Measurements from ENCODE around the gene HES6.
A peak's percentile ranks its signal among the peaks of the same experiment; 100 is the strongest.

The HES6 gene

DNA sequence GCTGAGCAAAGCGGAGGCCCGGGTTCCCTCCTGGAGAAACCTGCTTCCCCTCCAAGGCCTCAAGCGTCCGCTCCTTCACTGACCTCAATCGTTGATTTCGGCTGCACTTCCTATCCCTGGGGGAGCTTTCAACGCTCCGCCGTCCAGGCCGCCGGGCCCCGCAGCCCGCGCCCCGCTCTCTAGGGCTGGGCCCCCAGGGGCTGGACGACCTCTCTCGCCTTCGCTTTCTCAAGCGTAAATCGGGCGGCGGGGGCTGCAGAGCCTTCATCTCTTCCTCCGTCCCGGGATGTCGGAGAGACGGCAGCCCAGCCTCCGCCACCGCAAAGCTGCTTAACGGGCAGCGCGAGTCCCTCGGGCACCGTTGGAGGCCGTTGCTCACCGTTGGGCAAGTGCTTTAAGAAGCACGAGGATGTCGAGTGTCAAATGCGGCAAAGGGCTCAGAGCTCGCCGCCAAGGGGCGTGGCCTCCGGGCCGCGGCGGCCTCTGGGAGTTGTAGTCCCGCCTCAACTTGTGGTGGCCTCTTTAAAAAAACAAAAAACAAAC is 8.5 kb downstream of the HES6 start:
- peak; percentile 92 for DNase-seq

DNA sequence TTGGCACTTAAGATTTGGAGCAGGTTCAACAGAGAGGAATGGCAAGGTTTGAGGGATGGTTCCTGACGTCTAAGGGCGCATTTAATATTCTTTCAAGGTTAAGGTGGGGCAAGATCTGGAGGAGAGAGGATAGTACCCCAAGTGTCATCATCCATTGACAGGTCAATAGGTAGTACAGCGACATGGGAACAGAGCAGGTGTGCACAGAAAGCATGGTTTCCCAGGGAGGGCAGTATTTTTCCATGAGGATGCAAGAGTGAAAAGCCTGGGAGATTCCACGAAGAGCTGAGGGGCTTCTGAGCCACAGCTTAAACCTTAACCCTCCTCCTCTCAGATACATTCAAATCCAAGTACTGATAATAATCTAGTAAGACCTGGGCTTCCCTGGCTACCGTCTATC is 9.1 kb downstream of the HES6 start:
- DNase-seq, result no peak

DNA sequence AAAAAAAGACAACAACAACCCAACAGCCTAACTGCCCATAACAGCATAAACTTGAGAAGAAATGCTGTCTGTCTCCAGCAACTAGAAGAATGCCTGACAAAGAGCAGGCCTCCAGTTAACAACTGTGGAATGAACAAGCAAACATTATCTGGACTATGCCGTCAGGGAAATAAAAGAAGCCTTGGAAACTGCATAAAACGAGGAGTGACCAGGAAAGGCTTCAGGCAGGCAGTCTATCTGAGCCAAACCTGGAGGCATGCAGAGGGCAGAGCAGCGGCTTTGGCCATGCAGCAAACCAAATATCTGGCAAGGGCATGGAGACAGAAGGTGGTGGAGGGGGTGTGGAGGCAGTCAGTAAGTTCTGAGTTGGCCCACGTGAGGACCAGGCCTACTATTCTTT is 11.1 kb downstream of the HES6 start:
- DNase-seq, result no peak

DNA sequence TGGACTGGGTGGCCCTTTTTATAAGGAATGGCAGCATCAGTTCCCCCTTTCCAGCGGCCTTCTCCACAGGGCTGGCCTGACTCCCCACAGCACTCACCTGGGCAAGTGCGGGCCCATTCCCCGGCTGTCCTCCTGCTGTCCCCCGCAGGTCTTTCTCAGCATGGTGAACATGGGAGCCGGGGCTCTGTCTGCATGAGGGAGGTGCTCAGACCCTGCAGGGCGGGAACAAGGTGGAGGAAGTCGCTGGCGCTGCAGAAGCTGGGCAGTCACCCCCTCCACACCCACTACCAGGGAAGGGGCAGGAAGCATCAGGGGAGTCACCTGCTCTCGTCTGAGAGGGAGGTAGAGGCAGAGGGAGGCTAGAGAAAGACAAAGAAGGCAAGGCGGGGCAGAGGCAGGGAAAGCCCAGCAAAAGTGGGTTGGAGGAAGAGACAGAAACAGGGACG is 12.2 kb downstream of the HES6 start:
- no peak for DNase-seq

DNA sequence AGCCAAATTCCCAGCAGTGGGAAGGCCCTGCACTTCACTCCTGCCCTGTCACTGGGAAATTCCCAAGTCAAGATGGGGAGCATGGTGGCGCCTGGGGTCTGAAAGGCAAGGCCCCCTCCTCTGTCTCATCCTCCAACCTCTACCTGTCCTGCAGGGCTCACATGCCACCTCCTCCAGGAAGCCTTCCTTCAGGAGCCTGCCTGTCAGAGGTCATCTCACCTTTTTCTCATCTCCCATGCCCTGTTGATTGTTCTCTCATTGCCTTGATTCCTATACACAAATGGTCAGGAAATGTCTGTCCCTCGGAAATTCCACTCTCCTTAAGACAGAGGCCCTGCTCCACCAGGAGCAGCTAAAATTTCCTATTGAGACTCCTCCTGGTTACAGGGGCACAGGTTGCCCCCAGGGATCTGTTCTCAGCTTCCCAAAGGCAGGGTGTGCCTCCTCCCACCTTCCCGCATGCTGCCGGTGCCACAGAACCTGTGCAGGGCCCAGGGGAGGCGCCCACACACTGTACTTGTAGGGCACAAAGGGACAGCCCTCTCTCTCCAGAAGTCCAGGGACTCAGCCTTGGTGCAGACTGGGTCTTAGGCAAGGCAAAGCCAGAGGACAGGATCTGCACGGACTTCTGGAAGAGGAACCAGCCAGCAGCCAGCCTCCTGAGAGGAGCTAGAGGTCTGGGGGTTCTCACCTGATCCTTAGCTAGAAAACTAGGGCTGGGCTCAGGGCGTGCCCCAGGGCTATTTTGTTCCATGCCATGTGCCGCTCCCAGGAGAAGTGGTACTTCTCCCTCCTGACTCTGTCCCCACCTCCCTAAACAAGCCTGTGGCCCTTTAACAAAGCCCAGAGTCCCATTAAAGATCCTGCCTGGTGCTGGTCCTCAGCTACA is 12.9 kb downstream of the HES6 start:
- DNase-seq, result peak; percentile 18

DNA sequence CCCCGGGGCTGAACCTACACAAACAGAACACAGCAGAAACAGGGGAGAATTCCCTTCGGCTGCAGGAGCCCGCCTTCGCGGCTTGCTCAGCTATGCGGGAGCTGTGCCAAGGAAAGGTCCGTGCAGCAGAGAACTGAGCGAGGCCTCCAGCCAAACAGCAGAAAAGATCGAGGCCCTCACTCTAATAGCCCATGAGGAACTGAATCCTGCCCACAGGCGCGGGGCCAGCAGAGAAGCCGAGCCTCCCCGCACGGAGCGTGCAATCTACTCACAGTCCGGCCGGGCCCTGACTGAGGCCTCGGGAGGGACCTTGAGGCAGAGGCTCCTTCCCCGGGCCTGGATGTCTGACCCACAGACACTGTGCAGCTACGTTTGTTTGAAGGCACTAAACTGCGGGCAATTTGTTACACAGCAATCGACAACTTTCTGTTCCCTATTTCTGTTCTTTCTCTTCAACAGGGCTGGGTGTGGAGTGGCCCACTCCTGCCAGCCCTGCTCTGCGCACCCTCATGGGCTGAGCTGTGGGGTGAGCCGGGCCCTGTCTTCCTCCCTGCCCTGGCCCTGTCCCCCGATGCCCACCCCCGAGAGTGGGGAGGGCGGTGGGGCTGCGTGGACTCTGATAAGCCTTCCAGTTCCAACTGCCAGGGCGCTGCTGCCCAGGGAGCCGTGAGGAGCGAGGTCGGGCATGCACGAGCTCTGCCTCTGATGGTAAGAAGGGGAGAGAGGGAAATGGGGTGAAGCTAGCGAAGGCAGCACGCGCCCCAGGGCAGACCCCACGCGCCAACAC is 13.7 kb downstream of the HES6 start:
- peak; percentile 65 for DNase-seq

DNA sequence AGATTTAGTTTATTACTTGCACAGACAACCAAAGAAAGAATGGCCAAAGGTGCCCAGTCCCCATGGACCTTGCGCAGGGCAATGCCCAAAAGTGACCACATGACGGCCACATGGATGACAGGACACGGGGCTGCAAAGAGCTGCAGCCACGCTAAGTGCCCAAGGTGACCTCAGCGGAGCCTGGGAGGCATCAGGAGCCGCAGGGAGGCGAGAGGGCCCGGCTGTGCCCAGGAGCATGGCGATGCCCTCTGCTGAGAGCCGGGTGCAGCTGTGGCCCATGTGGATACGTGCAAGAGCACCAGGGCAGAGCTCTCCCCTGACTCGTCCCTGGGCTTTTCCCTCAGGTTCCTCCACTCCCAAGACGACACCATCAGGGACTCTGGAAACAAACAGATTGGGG is 14.7 kb downstream of the HES6 start:
- DNase-seq, result no peak

DNA sequence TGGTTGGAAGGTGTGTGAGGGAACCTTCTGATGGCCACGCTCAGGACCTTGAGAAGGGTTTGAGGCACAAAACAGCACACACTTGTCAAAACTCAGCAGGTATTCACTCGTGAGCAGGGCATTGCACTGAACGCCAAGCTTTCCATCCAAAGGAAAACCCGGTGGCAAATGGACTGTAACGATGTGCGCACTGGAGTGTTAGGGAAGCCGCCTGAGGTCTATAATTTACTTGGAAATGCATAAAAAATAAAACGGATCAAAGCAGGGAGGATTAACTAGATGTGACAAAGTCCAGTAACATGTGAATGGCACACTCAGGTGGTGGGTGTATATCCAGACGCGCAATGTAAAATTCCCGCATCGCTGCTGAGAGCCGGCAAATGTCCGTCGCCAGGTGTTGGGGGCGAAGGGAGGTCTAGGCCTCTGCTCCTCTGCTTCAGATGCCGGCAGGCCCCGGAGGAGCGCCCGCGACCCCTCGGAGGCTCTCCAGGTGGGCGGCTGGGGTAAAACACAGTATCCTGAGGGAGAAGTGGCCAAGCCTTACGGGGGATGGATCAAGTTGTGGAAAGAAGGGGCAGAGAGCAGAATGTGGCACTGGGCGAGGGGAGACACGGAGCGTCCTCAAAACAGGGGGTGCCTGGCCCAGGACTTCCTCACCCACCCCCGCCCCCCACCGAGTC is 15.3 kb downstream of the HES6 start:
- DNase-seq, result no peak

DNA sequence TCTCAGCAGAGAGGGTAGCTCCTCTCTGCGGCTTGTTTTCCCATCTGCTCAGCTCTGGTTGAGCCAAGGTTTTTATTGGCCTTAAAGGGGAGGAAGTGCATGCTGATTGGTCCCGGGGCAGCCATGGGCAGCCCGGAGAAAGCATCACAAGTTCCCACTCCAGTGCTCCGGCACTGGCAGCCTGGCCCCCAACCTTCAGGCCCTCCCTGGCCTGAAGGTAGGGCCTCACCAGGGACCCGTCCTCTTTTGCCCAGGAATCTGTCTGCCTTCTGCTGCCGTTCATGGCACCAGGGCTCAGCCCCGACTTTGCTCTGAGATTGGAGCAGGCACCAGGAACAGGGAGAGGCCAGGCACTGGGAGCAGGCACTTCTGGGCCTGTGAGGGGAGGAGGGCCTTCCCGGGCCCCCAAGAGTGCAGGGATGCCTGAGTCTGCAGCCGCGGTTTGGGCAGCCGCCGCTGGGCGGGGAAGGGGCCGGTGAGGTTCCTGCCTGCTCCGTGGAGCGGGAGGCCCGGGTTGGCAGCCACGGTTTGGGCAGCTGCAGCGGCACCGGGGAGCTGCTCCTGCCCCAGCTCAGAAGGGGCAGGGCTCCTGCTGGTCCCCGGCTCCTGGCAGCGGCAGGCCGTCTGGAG is 18.8 kb downstream of the HES6 start:
- DNase-seq, result no peak

DNA sequence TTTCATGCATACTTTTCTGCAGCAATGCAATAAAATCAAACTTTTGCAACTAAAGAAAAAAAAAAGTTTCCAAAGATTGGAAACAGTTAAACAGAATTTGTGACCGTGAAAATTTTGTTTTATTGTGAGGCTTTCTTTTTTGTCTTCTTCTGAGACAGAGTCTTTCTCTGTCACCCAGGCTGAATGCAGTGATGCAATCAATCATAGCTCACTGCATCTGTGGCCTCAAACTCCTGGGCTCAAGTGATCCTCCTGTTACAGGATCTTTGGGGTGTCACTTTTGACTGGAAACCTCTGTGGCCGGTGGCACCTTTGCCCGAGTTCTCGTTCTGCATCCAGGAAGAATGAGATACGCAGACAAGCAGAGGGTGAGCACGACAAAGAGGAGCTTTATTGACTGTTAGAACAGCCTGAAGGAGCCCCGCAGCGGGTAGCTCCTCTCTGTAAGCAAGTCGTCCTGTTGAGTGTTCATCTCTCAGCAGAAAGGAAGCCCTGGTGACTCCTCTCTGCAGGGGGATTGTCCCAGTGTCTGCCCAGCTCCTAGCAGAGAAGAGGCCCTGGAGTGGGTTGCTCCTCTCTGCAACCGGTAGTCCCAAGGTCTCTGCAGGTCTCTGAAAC is 19.5 kb downstream of the HES6 start:
- no peak for DNase-seq

DNA sequence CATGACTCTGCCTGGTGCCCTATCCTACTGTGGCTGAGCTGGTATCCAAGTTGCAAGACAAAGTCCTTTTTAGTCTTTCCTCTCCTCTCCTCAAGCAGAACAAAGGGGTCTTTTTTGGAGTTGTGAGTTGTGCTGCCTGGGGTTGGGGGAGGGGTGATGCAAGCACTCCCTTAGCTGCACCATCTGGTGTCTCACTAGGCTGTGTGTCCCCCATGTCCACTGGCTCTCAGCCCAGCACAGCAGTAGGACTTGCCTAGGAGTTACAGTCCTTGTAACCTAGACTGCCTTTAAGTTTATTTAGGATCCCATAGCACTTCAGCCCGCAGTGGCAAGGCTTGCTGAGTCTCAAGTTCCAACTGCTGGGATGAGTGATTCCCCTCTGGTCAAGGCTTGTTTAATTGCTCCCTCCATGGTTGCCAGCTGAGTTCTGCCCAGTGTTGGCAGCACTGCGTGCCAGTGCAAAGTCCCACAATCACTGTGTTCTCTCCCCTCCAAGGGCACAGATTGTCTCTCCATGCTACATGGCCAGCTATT is 23.1 kb downstream of the HES6 start:
- DNase-seq, result no peak

DNA sequence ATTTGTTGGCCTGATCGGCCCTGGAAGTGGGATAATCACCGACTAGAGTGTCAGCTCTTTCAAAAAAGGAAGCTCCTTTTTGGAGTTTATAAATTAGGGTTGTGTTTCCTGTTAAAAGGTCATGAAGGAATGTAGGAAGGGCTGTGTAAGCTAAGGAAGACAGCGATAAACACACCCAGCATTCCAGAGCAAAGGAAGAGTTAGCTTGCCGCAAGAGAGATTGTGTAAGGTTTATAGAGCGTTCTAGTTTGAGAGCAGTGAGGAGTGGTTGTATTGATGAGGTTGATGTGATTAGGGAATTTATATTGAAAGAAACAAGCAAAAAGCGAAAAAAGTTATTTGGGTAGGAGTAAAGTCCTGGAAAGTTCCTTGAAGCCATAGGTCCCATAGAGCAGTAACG is 32.8 kb downstream of the HES6 start:
- no peak for DNase-seq

DNA sequence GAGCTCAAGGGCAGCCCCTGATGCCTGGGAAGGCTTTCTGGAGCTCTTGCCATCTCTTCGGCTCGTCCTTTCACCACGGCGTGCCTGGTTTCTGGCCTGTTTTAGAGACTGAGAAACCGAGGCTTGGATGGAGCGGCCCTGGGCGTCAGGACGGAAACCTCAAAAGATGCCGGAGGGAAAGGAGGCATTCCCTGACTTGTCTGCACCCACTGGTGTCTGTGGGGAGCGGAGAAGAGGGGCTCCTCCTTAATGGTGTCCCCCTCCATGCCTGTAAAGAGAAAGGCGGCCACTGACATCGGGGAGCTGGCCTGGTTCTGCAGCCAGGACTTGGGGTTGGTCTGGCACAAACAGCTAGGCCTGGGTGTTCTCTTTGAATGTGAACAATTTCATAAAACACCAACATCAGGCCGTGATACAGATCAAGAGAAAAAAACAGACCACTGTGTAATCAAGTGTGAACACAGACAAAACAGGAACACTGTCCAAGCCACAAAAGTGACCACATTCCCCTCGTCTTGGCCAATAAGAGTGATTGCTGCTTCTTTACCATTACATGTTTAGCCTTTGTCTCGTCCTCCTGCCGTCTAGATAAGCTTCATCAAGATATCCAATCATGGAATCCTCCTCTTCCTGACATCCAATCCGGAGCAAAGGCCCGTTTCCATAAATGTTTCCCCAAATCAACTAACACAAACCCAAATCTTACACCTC is 35.7 kb downstream of the HES6 start:
- peak; percentile 92 for DNase-seq

DNA sequence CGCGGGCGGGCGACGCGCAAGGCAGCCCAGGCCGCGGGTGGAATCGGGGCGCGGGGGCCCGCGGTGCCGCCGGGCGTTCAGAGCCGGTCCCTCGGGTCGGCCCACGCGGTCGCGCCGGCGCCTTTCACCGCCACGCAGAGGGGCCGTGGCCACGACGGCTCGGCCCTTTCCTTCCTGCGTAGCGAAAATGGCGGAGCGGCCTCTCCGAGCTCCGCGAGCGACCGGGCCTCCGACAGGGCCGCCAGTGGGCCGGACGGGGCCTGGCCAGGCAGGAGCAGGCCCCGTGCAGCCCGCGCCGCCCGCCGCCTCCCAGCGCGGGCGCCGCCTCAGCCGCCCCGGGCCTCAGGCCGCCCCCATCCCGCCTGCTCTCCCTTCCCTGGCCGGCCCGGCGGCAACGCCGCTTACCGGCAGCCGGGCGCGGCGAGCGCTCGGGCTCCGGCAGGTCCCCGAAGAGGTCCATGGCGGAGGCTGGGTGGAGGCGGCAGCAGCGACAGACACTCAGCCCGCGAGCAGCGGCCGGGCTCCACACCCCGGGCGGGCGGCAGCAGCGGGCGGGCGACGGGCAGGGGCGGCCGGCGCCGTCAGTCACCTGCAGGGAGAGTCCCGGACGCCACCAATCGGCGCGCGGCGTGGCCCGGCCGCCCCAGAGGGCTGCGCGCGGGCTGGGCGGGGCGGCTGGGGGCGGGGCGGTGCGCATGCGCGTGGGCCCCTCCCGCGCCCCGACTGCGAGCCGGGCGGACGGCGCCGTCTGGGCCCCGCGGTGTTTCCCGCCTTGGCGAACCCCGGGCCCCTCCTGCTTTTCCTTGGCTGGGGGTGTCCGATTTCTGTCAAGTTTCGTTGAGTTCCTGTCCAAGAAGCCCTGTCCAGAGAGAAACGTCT is 36.5 kb downstream of the HES6 start, which contains the start of gene ILKAP:
TSS of gene ILKAP (minus strand) at position 602 of the 879 bp plus-strand sequence. CDS start at position 460, 142 bp downstream.
- DNase-seq, result peak; percentile 93

DNA sequence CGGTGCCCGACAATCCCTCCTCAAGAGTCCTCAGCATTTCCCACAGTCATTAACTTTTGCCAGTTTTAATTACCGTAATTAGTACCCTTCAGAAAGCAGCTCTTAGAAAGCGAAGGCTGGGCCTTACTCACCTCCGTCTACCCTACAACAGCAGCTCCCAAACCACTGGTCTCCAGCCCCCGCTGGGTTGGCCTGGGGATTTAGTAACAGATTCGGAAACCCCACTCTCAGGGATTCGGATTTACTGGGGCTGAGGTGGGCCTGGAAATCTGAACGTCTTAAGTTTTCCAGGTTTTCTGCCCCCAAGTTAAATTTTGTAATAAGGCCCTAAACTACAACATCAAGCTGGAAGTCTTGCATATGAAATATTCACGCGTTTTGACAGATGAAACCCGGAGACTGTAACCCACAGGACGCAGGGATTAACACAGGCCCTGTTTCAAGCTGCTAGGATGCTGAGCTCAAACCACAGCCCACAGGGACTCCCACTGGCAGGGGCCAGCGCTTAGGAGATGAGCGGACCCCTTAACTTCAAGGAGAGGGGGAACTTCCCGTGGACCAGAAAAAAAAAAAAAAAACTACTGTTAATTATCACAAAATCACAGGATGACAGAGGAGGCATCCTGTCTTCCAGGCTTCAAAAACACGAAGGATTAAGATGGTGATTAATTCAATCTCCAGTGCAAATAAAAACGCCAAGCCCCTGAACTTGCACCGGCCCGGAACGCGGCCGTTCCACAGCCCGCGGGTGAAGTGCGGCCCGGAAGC is 37.3 kb downstream of the HES6 start:
- peak; percentile 35 for DNase-seq

DNA sequence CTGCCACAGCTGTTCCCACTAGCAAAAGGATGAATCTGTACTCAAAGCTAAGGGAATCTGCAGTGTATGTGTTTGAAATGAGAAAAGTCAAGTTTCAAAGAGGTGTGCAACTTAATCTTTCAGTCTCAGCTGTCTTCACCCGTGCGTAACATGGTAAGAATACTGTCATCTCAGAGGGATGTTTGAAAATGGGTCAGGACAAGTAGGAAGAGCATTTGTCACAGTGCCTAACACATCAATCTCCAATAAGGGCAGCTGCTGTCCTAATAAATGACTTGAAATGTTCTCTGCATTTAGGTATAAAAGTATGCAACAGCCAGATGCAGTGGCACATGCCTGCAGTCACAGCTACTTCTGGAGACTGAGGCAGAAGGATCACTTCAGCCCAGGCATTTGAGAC is 49.4 kb downstream of the HES6 start:
- DNase-seq, result no peak

All from hematopoietic multipotent progenitor cell treated with erythropoietin and hydrocortisone succinate and interleukin-3 and kit ligand, for 6 days (in vitro differentiated cells).